GM23248 (cell line): Measurements from ENCODE around the gene ZMYND11.

ENCODE experiments used
- EZH2 ChIP-seq: fragments of 200-600 bp; sonication (generic); IDR thresholded peaks from 2 replicates; pipeline ENCODE4 v1.6.1; 2018; ENCODE audit warnings: antibody characterized with exemption, mild to moderate bottlenecking; ENCODE audit not compliant: insufficient read depth, poor library complexity, severe bottlenecking
- EZH2phosphoT487 ChIP-seq: fragments of 200-600 bp; sonication (generic); IDR thresholded peaks from 2 replicates; pipeline ENCODE4 v1.6.1; 2018; ENCODE audit warnings: antibody characterized with exemption, moderate library complexity, mild to moderate bottlenecking, low read depth; ENCODE audit not compliant: insufficient read depth

DNA sequence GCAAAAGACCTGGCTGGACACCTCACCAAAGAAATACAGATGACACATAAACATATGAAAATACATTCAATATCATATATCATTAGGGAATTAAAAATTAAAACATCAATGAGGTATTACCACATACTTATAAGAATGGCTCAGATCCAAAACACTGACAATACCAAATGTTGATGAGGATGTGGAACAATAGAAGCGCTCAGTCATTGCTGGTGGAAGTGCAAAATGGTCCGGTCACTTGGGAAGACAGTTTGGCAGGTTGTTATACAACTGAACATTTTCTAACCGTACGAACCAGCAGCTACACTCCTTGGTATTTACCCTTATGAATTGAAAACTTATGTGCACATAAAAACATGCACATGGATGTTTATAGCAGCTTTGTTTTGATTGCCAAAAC is 38.5 kb downstream of the ZMYND11 start:
- no peak for TF ChIP-seq EZH2
- TF ChIP-seq EZH2phosphoT487: no peak
